ENCODE data around the gene UBXN11. TPM values are rescaled to one million over a fixed set of nuclear protein-coding genes. Genes with fewer than 3 reads are reported as not detected.
A peak's percentile ranks its signal among the peaks of the same experiment; 100 is the strongest.

The UBXN11 gene, protein sequence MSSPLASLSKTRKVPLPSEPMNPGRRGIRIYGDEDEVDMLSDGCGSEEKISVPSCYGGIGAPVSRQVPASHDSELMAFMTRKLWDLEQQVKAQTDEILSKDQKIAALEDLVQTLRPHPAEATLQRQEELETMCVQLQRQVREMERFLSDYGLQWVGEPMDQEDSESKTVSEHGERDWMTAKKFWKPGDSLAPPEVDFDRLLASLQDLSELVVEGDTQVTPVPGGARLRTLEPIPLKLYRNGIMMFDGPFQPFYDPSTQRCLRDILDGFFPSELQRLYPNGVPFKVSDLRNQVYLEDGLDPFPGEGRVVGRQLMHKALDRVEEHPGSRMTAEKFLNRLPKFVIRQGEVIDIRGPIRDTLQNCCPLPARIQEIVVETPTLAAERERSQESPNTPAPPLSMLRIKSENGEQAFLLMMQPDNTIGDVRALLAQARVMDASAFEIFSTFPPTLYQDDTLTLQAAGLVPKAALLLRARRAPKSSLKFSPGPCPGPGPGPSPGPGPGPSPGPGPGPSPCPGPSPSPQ
- total RNA-seq, result 10 to 100 TPM; 21.0 to 25.8 TPM

DNA sequence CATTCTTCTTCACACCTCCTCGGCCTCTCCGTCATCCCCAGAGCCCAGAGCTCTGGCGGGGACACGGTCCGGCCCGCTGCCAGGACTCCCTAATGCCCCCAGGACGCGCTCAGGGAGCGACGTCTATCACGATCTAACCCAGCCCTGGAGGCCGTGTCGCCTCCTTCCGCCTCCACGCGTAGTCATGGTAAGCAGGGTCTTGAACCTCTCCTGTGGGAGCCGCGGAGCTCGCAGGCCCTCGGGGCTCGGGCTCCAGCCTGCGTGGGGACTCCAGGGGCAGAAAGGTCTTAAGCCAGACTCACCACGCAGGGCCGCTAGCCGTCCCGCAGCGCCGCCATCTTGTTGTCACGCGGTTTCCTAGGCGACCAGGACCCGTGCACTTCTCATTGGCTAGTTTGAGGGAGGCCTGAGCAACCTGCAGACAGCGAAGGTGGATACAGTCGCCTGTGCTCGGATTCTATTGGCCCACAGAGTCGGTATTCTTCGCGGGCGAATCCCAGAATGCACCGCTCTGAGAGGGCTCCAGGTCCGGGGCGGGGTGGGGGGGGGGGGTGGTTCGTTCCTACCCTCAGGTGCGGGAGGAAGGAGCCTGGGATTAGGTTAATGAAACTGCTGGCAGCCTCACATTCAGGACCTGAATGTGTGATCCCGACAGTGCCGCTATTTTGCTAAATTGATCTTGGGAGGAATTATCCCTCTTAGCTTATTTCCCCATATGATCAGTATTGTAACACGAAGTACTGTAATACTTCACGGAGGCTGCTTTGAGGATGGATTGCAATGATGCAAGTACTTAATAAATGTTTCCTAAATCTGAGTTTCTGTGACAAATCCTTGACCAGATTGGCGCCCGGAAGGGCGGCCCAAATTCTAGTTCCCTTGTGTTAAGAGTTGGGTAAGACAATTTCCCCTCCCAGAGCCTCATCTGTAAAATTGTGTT lies at the start of gene UBXN11:
TSS of gene UBXN11 (minus strand) at position 347 of the 940 bp plus-strand sequence. CDS start 3,753 bp downstream, outside the sequence.
- peak; percentile 87 to 91 for DNase-seq (ENCODE audit: low spot score in 2 of 2)
- Mint-ChIP-seq H3K27ac (peak within 1 kb of the TSS; percentile 85 to 98), H3K9me3 (no peaks in the 10 kb centered on the region), H3K36me3 (peaks cover 4 to 5% of the 10 kb centered on the region in 2 donors)
- ATAC-seq, result peak; percentile 84 to 96

GRCh38 chr1:26356106-26356505 lies 49.7 kb upstream of the UBXN11 start:
- Mint-ChIP-seq H3K27ac (no peak overlapping the region), H3K9me3 (no peaks in the 10 kb centered on the region), H3K36me3 (no peaks in the 10 kb centered on the region)
- ATAC-seq (no peak), DNase-seq (ENCODE audit: low spot score in 2 of 2) (no peak)

DNA sequence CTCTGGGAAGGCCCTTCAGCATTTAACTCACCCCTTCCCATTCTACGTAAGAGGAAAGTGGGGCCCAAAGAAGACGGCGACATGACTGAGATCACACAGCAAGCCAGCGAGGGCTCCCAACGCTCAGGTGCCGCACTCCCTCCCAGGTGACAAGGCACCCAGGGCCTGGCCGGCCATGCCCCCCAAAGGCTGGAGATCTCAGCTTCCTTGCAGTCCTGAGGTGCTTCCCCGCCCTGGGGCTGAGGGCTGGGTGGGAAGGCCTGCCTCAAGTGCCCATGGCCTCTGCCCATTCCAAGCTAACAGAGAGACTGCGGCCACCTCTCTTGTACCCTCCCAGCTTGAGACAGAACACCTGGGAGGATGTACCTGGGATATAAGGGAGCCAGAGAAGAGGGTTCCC lies 48.5 kb upstream of the UBXN11 start:
- Mint-ChIP-seq H3K27ac (no peak overlapping the region), H3K9me3 (no peaks in the 10 kb centered on the region), H3K36me3 (no peaks in the 10 kb centered on the region)
- ATAC-seq, result no peak
- no peak for DNase-seq (ENCODE audit: low spot score in 2 of 2)

- ATAC-seq (no peak), DNase-seq (ENCODE audit: low spot score in 2 of 2) (no peak)
- no peaks in the 10 kb centered on the region for H3K9me3 Mint-ChIP-seq
- no peak within 1 kb of the TSS for H3K27ac Mint-ChIP-seq
- no peaks in the 10 kb centered on the region for H3K36me3 Mint-ChIP-seq
These were observed 47.8 kb upstream of the UBXN11 start, which contains the start of gene CRYBG2 for GRCh38 chr1:26353976-26354820. CRYBG2 (minus strand) TSS chr1:26354130; CDS start chr1:26346657, 7,473 bp downstream.

DNA sequence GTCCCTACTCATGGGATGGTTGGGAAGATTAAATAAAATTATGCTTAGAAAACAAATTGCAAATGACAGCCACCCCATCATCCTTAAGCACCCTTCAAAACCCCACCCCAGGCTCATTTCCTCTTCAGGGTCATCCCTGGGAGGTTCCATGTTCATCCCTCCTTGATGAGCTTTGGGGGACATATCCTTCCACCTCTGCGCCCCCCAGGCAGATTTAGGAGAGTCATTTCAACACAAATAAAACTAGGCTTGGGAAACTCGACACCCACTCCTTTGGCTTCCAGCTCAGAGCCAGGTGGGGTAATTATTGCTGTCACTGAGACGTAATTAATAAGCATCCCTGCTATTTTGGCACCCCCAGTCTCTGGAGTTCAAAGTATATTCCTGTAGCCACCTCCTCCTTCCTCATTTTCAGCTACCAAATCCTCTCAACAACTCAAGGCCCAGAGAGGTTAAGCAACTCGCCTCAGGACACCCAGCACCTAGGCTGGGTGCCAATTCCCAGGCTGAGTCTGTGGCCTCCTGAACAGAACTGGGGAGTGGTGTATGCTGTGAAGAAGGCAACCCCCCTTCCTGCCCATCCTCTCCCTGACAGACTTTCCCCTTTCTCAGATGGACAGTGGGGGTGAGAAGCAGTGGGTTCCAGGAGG lies 46.9 kb upstream of the UBXN11 start:
- no peaks in the 10 kb centered on the region for H3K36me3 Mint-ChIP-seq
- no peak for ATAC-seq

DNA sequence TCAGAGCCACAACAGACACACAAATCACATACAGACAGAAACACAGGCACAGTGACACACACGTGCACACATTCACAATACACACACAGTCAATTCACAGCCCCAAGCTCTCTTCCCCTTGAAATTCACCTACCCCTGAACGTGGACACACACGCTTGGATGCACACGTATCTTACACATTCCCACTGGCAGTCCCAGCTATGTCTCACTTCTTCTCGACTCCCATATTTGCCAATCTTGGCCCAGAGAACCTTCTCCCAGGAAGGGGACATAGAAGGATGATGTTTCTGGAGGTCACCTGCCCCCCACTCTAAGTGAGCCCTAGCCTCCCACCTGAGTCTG lies 45.9 kb upstream of the UBXN11 start:
- Mint-ChIP-seq H3K27ac (no peak overlapping the region), H3K9me3 (no peaks in the 10 kb centered on the region)
- ATAC-seq, result no peak

More for the DNA sequence above, 46.9 kb upstream of the UBXN11 start:
- Mint-ChIP-seq H3K9me3 (no peaks in the 10 kb centered on the region), H3K27ac (no peak overlapping the region)
- DNase-seq (ENCODE audit: low spot score in 2 of 2), result no peak

DNA sequence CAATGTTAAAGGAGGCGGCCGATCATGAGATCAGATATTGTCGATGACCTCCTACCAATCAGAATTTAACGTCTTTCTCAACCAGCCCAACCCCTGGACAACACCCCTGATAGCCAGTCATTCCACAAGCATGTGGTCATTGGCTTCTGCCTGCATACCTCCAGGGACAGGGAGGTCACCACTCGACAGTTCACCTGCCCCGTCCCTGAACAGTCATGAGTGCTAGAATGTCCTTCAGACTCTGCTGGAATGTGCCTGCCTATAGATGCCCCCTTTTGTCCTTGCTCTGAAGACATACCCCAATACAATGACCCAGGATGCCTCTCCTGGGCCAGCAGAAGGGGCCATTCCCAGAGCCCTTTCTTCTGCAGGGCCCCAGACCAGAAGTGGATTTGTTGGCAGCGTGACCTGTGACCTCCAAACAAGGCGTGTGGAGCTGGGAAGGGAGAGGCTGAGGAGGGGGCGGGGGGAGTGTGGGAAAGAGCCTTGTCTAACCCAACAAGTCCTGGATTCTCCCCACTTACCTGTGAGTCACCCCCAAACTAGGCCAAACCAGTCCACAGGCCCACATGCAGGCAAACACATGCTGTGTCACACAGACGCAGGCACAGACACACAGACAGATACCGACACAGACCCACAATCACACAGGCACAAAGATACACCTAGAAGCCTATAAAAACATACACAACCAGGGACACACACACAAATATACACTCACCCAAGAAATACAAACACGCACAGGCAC lies 45.3 kb upstream of the UBXN11 start:
- H3K36me3 Mint-ChIP-seq, result no peaks in the 10 kb centered on the region
- ATAC-seq (no peak), DNase-seq (ENCODE audit: low spot score in 2 of 2) (no peak)
- peak overlapping the region in 1 of 2 donors; percentile 16 for H3K27ac Mint-ChIP-seq
- H3K9me3 Mint-ChIP-seq, result no peaks in the 10 kb centered on the region

More for the DNA sequence above, 45.9 kb upstream of the UBXN11 start:
- no peak for DNase-seq (ENCODE audit: low spot score in 2 of 2)
- no peaks in the 10 kb centered on the region for H3K36me3 Mint-ChIP-seq

GRCh38 chr1:26350701-26351589 lies 44.5 kb upstream of the UBXN11 start:
- ATAC-seq (no peak), DNase-seq (ENCODE audit: low spot score in 2 of 2) (no peak)
- Mint-ChIP-seq H3K27ac (peak overlapping the region in 1 of 2 donors; percentile 16), H3K9me3 (no peaks in the 10 kb centered on the region), H3K36me3 (no peaks in the 10 kb centered on the region)

DNA sequence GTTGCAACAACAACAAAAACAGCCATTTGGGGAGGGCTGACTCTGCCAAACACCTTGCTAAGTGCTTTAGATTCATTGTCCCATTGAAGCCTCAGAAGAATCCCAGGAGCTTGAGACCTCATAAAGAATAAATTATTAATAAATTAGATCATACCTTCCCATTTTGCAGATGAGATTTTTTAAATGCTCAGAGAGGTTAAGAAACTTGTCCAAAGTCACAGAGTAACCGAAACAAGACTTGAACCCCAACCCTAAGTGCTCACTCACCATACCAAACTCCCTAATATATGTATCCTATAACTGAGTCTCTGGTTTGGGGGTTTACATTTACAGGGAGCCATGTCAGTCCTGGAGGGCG lies 43.9 kb upstream of the UBXN11 start:
- H3K36me3 Mint-ChIP-seq, result no peaks in the 10 kb centered on the region
- ATAC-seq (no peak), DNase-seq (ENCODE audit: low spot score in 2 of 2) (no peak)
- H3K27ac Mint-ChIP-seq, result no peak overlapping the region
- H3K9me3 Mint-ChIP-seq, result no peaks in the 10 kb centered on the region

DNA sequence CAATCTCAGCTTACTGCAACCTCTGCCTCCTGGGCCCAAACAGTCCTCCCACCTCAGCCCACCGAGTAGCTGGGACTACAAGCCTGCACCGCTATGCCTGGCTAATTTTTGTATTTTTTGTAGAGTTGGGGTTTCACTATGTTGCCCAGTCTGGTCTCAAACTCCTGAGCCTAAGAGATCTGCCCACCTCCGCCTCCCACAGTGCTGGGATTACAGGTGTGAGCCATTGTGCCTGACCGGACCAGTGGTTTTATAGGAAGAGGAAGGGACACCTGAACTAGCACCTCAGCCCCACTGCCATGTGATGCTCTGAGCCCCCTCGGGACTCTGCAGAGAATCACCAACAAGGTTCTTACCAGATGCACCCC lies 43.4 kb upstream of the UBXN11 start:
- no peaks in the 10 kb centered on the region for H3K36me3 Mint-ChIP-seq
- no peak overlapping the region for H3K27ac Mint-ChIP-seq
- ATAC-seq (no peak), DNase-seq (ENCODE audit: low spot score in 2 of 2) (no peak)
- no peaks in the 10 kb centered on the region for H3K9me3 Mint-ChIP-seq

DNA sequence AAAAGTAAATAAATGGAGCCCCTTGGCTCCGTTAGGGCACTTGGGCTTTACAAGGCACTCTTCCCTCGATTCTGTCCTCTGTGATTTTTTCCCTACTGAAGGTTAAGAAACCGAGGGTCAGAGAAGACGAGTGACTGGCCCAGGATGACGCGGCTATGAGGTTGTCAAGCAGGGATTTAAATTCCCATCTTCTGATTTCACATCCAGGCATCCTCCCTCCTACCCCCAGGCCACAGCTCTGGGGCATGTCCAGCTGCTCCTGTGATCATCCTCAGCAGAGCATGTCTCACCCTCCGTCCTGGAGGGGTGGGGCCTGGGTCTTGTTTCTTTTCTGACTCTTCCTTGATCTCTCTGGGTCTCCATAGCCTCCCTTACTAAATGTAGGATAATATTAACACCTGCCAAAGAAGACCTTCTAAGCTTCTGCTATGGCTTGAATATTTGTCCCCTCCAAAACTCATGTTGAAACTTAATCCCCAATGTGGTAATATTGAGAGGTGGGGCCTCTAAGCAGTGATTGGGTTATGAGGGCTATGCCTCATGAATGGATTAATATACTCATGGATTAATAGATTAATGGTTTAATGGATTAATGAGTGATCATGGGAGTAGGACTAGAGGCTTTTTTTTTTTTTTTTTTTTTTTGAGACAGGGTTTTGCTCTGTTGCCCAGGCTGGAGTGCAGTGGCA lies 42.9 kb upstream of the UBXN11 start:
- Mint-ChIP-seq H3K9me3 (no peaks in the 10 kb centered on the region), H3K36me3 (no peaks in the 10 kb centered on the region)

GRCh38 chr1:26346274-26347033 lies 40.0 kb upstream of the UBXN11 start:
- ATAC-seq, result no peak
- no peaks in the 10 kb centered on the region for H3K9me3 Mint-ChIP-seq
- DNase-seq (ENCODE audit: low spot score in 2 of 2), result no peak
- H3K27ac Mint-ChIP-seq, result peak overlapping the region in 1 of 2 donors; percentile 29
- no peaks in the 10 kb centered on the region for H3K36me3 Mint-ChIP-seq

More for the DNA sequence above, 42.9 kb upstream of the UBXN11 start:
- ATAC-seq (no peak), DNase-seq (ENCODE audit: low spot score in 2 of 2) (no peak)
- H3K27ac Mint-ChIP-seq, result no peak overlapping the region

DNA sequence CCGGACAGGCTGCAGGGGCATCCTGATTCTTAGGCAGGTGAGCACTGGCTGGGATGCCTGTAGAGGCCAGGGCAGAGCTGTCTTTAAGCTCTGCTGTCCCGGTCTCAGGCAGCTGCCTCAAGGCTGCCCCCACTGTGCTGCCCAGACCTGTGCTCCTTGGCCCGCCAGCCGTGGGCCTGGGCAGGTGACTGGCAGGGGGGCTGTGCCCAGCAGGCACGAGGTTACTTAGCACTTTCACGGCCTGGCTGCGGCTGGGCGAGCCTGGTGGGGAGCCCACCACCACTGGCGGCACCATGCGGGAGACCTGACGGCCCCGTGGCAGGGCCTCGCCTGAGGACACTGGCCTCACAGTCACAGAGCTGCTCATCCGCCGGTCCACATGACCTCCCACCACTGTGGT lies 39.3 kb upstream of the UBXN11 start:
- Mint-ChIP-seq H3K36me3 (no peaks in the 10 kb centered on the region), H3K27ac (no peak overlapping the region), H3K9me3 (no peaks in the 10 kb centered on the region)
- DNase-seq (ENCODE audit: low spot score in 2 of 2) (no peak), ATAC-seq (no peak)

Data from activated naive CD4-positive, alpha-beta T cell treated with anti-CD3 and anti-CD28 coated beads, Interleukin-2, amount 50 U/mL, for 72 hours (primary cell).